Fibroblast of lung (primary cell): ENCODE results near the gene UBE2E2.

ENCODE experiments used
- CTCF ChIP-seq, 2 donors: IDR thresholded peaks in 1 of 2; conservative IDR thresholded peaks in 1 of 2; 1 replicate in 1 of 2; 2 replicates in 1 of 2; pipeline ENCODE4 v1.5.1; 2011 to 2012; ENCODE audit warnings: low read length in 2 of 2, control low read depth in 1 of 2, inconsistent platforms in 1 of 2, low read depth in 1 of 2, mild to moderate bottlenecking in 1 of 2
- EZH2 ChIP-seq: IDR thresholded peaks from 2 replicates; pipeline ENCODE4 v1.5.1; 2012; ENCODE audit warnings: low read length, control low read depth, mild to moderate bottlenecking; ENCODE audit errors: missing control alignments

GRCh38 chr3:23542079-23542478 lies 339.0 kb downstream of the UBE2E2 start:
- no peak for TF ChIP-seq CTCF (conservative IDR thresholded peaks at IDR 0.05 in 1 of 2, IDR thresholded peaks at IDR 0.05 in 1 of 2; ENCODE audit: low read depth in 1 of 2, low read length in 2 of 2)
- TF ChIP-seq EZH2, result no peak
